ENCODE measurements around the gene MITD1. TPM values are rescaled to one million over a fixed set of nuclear protein-coding genes. Genes with fewer than 3 reads are reported as not detected.
"Not testable (repeated sequence)": the region's sequence is repeated elsewhere in the genome, so short reads cannot be mapped to it uniquely, and the experiment has no call there.

MITD1 gene
- total RNA-seq, 1 donor from 2014 or later = 11.5 TPM

DNA sequence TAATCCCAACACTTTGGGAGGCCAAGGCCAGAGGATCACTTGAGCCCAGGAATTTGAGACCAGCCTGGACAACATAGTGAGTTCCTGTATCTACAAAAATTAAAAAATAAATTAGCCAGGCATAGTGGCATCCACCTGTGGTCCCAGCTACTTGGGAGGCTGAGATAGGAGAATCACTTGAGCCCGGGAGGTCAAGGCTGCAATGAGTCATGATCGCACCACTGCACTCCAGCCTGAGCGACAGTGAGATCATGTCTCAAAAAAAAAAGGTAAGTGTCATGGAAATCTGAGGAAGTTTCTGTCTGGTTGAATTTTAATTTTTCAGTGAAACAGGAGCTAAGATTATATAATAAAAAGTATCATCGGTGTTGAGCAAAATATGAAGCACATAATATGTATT is 41.9 kb downstream of the MITD1 start:
- no peak overlapping the region for H3K9ac ChIP-seq (ENCODE audit: low read depth in 1 of 3, low read length in 3 of 3)
- no peak overlapping the region for H3K4me3 ChIP-seq (ENCODE audit: low read length in 3 of 3)

DNA sequence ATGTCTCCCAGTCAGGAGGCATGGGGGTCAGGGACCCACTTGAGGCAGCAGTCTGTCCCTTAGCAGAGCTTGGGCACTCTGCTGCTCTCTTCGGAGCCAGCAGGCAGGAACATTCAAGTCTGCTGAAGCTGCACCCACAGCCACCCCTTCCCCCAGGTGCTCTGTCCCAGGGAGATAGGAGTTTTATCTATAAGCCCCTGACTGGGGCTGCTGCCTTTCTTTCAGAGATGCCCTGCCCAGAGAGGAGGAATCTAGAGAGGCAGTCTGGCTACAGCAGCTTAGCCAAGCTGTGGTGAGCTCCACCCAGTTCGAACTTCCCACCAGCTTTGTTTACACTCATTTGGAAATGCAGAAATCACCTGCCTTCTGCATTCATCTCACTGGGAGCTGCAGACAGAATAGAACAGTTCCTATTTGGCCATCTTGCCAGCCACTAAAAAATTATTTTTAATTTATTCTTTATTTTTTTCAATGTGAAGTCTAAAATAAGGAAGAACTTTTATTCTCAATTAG is 45.8 kb downstream of the MITD1 start:
- H3K36me3 ChIP-seq (ENCODE audit: control insufficient read depth in 3 of 3, insufficient read depth in 3 of 3, low read length in 3 of 3); H3K9me3 ChIP-seq (ENCODE audit: control insufficient read depth in 3 of 3, low read length in 3 of 3); H3K27me3 ChIP-seq (ENCODE audit: control insufficient read depth in 3 of 3, insufficient read depth in 3 of 3, low read length in 3 of 3); H3K9ac ChIP-seq (ENCODE audit: low read depth in 1 of 3, low read length in 3 of 3); H3K4me1 ChIP-seq (ENCODE audit: control insufficient read depth in 3 of 3, insufficient read depth in 3 of 3, low read length in 3 of 3); H3K27ac ChIP-seq (ENCODE audit: low read depth, low read length); H3K4me3 ChIP-seq (ENCODE audit: low read length in 3 of 3): not testable (repeated sequence)

More for the DNA sequence above, 41.9 kb downstream of the MITD1 start:
- Histone ChIP-seq H3K36me3 (ENCODE audit: control insufficient read depth in 3 of 3, insufficient read depth in 3 of 3, low read length in 3 of 3) (no peaks in the 10 kb centered on the region), H3K27me3 (ENCODE audit: control insufficient read depth in 3 of 3, insufficient read depth in 3 of 3, low read length in 3 of 3) (no peaks in the 10 kb centered on the region), H3K27ac (ENCODE audit: low read depth, low read length) (no peak overlapping the region), H3K9me3 (ENCODE audit: control insufficient read depth in 3 of 3, low read length in 3 of 3) (no peaks in the 10 kb centered on the region), H3K4me1 (ENCODE audit: control insufficient read depth in 3 of 3, insufficient read depth in 3 of 3, low read length in 3 of 3) (peaks cover 3 to 15% (median 8%) of the 10 kb centered on the region in 3 donors)

- Histone ChIP-seq H3K9ac (ENCODE audit: low read depth in 1 of 3, low read length in 3 of 3) (no peak overlapping the region), H3K4me1 (ENCODE audit: control insufficient read depth in 3 of 3, insufficient read depth in 3 of 3, low read length in 3 of 3) (no peaks in the 10 kb centered on the region), H3K27ac (ENCODE audit: low read depth, low read length) (no peak overlapping the region), H3K27me3 (ENCODE audit: control insufficient read depth in 3 of 3, insufficient read depth in 3 of 3, low read length in 3 of 3) (no peaks in the 10 kb centered on the region), H3K4me3 (ENCODE audit: low read length in 3 of 3) (no peak overlapping the region), H3K9me3 (ENCODE audit: control insufficient read depth in 3 of 3, low read length in 3 of 3) (peaks cover 0 to 2% (median 0%) of the 10 kb centered on the region in 3 donors), H3K36me3 (ENCODE audit: control insufficient read depth in 3 of 3, insufficient read depth in 3 of 3, low read length in 3 of 3) (peaks cover 0 to 3% (median 0%) of the 10 kb centered on the region in 3 donors)
These were observed 52.9 kb downstream of the MITD1 start for GRCh38 chr2:99127981-99128380.

Small RNA genes lying within 50 kb of the gene (small RNA-seq; reads per million reads assigned to genes)
- not detected for gene AC092587.1

Other genes with a start within 250 kb of the MITD1 start
- gene CRACDL, start 244.8 kb downstream of the MITD1 start, total RNA-seq = 0.52 TPM
- not detected for gene C2orf15, start 39.4 kb downstream of the MITD1 start, total RNA-seq
- gene TSGA10, start 26.1 kb downstream of the MITD1 start, total RNA-seq = 2.1 TPM
- gene LIPT1, start 26.1 kb downstream of the MITD1 start, total RNA-seq = 6.8 TPM
- 48.0 TPM for gene MRPL30, start 126 bp upstream of the MITD1 start, total RNA-seq
- gene LYG2, start 74.6 kb upstream of the MITD1 start, total RNA-seq = not detected
- 0.52 TPM for gene LYG1, start 120.1 kb upstream of the MITD1 start, total RNA-seq
- 26.6 TPM for gene TXNDC9, start 155.3 kb upstream of the MITD1 start, total RNA-seq
- 11.0 TPM for gene EIF5B, start 156.3 kb upstream of the MITD1 start, total RNA-seq